Activated naive CD4-positive, alpha-beta T cell (primary cell): ENCODE results near the gene SIPA1L3.
"Not testable (repeated sequence)": the region's sequence is repeated elsewhere in the genome, so short reads cannot be mapped to it uniquely, and the experiment has no call there.

Source experiments
- DNase-seq, 4 experiments: peaks; one replicate each; lab custom pipeline; 2025; lab: John Stamatoyannopoulos, UW

Gene SIPA1L3

GRCh38 chr19:38068826-38069225, 161.8 kb downstream of the SIPA1L3 start:
- no peak for DNase-seq

- DNase-seq: no peak
Observed at GRCh38 chr19:38070573-38070972, 163.6 kb downstream of the SIPA1L3 start.

GRCh38 chr19:38071054-38071453, 164.0 kb downstream of the SIPA1L3 start:
- DNase-seq: not testable (repeated sequence)

- DNase-seq: no peak
Observed at GRCh38 chr19:38071647-38072046, 164.6 kb downstream of the SIPA1L3 start.

- no peak for DNase-seq
Observed at GRCh38 chr19:38072776-38073750, 166.1 kb downstream of the SIPA1L3 start.

- DNase-seq: no peak
Observed at GRCh38 chr19:38073841-38074685, 167.1 kb downstream of the SIPA1L3 start.

- DNase-seq: no peak
Observed at GRCh38 chr19:38076337-38076736, 169.3 kb downstream of the SIPA1L3 start.

GRCh38 chr19:38078302-38078930, 171.4 kb downstream of the SIPA1L3 start:
- no peak for DNase-seq

- DNase-seq: no peak
Observed at GRCh38 chr19:38079926-38080380, 172.9 kb downstream of the SIPA1L3 start.

GRCh38 chr19:38081547-38082255, 174.7 kb downstream of the SIPA1L3 start:
- DNase-seq: no peak

GRCh38 chr19:38082256-38083118, 175.5 kb downstream of the SIPA1L3 start:
- no peak for DNase-seq

GRCh38 chr19:38084196-38084595, 177.2 kb downstream of the SIPA1L3 start:
- DNase-seq: no peak

- no peak for DNase-seq
Observed at GRCh38 chr19:38089440-38089839, 182.4 kb downstream of the SIPA1L3 start.

- no peak for DNase-seq
Observed at GRCh38 chr19:38093154-38093553, 186.1 kb downstream of the SIPA1L3 start.

- DNase-seq: no peak
Observed at GRCh38 chr19:38093587-38093986, 186.6 kb downstream of the SIPA1L3 start.

- DNase-seq: peak in 3 of 4 experiments; percentile 4 to 46 (median 5)
Observed at GRCh38 chr19:38095411-38096308, 188.7 kb downstream of the SIPA1L3 start.

- no peak for DNase-seq
Observed at GRCh38 chr19:38099966-38100365, 193.0 kb downstream of the SIPA1L3 start.

- DNase-seq: no peak
Observed at GRCh38 chr19:38100589-38100988, 193.6 kb downstream of the SIPA1L3 start.

- no peak for DNase-seq
Observed at GRCh38 chr19:38101723-38102122, 194.7 kb downstream of the SIPA1L3 start.
